SW 1271 (cell line): ENCODE results near the gene FOXP1.

ENCODE experiments used
- DNase-seq, 2 experiments: peaks; one replicate each; lab custom pipeline; 2025; lab: John Stamatoyannopoulos, UW

The FOXP1 gene

DNA sequence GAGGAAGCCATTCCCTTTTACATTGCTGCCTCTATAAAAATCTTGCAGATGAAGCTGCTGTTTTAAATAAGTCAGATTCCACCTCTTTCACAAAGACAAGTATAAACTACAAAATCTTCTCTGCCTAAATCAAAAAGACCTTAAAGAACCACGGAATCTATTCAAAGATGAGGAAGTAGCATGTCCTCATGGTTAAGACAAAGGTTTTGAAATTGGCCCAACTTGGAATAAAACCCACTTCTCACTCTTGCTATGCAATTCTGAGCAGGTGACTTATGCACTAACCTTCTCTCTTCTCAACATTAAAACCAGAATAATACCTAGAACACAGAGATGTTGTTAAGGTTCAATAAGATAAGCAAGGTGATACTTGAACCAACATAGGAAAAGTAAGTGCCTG lies 97.6 kb downstream of the FOXP1 start:
- no peak for DNase-seq

DNA sequence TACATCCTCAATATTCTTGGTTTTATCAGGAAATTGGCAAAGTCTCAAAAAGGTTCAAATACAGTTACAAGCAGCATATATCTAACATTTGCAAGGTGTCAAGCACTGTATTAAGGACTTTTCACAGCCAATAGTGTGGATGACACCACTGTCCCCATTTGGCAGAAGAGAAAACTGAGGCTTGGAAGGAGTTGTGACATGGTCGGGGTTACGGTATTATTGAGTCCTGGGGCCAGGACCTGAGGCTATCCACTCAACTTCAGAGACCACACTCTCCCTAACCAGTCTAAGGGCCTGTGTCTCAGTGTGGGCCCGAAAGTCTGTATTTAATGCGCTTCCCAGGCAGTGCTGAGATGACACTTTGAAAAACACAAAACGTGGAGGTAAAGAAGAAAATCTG lies 99.1 kb downstream of the FOXP1 start:
- no peak for DNase-seq

DNA sequence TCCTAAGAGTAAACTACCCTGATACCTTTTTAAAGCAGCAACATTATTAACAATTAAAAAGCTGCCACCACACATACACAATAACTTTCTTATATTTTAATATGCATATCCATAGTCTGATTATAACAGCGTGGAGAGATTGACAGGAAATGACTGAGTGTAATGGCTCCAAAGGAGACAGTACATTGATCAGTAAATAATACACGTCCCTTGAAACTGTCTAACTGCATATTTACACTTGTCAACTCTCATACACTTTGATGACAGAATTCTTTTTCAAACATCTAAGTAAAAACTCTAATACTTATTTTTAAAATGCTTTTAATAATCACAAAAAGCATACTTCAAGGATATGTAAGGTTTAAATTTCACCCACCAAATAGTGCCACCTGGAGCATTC lies 99.5 kb downstream of the FOXP1 start:
- DNase-seq = no peak

DNA sequence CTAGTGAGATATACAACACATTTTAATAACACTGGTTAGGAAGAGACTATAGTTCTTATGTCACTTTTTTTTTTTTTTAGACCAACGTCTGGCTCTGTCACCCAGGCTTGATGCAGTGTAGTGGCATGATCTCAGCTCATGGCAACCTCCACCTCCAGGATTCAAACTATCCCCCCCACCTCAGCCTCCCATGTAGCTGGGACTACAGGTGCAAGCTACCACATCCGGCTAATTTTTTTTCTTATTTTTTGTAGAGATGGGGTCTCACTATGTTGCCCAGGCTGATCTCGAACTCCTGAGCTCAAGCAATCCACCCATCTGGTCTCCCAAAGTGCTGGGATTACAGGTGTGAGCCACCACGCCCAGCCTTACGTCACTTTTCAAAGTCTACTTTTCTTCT lies 100.8 kb downstream of the FOXP1 start:
- DNase-seq = no peak

DNA sequence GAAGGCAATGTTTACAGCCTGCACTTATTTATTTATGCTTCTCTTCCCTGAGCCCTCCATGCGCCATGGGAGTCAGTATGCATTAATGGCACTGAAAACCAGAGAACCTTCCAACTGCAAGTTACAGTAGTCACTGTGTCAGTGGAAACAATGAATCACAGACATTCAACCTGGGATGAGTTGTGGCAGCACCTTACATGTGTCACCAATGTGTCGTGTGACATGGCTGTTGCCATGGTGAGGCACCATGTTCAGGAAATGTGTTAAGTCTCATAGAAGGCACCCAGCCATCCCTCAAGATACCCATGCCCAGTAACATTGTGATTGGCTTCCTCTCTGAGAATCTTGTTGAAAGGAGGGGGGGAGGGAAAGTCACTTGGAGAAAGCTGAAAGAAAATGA lies 105.0 kb downstream of the FOXP1 start:
- DNase-seq = no peak

DNA sequence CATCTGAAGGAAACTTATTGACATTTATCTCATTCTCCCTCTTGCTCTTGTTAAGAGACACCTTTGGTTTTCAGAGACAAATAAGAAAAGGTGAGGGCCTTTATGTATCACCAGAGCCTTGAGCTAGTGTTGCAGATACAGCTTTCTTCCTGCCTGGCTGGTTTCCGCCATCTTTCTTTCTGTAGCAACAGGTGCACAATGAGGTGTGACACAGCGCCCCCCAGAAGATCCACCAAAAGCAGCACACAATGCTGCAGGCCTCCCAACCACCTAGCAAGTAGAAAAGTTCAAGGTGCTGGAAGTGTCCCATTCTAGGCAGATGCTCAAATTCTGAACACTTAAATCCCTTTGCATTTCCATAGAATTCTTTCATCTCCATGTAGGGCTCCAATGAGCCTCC lies 106.6 kb downstream of the FOXP1 start:
- DNase-seq = no peak

DNA sequence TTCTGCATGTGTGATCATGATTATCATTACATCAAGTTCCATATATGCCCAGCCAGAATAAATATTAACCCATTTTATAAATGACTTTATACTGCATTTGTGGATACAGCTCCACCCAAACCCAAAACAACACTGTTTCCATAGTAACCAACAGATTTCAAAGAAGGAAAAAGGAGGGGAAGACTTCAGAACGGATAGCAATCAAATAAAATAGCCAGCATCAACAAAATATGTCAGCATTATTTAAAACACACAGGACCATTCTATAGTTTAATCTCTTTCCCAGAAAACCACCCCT lies 114.4 kb downstream of the FOXP1 start:
- DNase-seq = no peak

DNA sequence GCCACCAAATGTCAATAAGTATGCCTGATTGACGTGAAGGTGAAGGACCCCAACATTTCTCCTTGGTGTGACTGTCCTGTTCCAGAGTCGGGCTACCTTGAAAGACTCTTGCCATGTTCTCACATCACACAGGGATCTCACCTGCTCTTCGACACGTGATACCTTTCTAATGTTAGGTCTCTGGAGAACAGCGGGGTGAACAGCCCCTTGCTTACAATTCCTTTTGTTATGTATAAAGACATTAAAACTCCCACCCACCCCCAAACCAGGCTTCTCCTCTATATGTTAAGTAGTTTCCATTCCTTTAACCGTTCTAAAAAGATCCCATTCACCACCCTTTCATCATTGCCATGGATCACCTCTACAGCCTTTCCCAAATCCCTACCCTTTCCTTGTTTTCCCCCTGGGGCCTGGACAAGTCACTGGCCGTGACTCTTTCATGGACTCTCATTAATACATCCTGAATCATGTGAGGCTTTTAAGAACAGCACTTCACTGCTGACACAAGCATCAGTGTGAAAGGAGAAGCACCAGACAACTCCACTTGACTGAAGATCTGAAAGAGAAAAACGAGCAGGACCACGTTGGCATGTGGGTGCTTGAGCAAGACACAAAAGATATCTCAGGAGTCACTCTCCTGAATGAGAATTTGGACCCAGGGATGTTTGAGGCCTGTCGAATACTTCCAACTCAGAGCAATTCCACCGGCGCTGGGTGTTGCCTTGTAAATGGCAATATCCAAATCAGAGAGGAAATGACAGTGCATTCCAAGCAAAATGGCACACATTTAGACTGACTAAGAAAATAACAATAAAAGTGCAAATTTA lies 115.0 kb downstream of the FOXP1 start:
- no peak for DNase-seq

DNA sequence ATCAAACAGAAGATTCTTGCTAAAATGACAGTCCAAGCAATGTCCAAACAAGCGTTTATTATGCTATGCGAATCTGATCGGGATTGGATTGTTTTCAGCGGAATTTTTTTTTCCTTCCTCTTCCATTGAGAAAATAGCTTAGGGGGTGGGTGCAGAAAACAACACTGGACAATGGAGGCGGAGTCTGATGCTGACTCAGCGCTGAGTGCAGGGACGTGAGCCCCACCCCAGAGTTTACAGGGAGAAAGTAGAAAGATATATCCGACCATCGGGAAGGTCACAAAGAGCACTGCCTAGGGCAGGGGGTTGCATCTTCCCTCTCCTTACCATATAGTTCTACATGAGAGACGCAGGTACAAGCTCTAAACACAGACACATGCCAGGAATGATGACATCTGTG lies 117.0 kb downstream of the FOXP1 start:
- no peak for DNase-seq

DNA sequence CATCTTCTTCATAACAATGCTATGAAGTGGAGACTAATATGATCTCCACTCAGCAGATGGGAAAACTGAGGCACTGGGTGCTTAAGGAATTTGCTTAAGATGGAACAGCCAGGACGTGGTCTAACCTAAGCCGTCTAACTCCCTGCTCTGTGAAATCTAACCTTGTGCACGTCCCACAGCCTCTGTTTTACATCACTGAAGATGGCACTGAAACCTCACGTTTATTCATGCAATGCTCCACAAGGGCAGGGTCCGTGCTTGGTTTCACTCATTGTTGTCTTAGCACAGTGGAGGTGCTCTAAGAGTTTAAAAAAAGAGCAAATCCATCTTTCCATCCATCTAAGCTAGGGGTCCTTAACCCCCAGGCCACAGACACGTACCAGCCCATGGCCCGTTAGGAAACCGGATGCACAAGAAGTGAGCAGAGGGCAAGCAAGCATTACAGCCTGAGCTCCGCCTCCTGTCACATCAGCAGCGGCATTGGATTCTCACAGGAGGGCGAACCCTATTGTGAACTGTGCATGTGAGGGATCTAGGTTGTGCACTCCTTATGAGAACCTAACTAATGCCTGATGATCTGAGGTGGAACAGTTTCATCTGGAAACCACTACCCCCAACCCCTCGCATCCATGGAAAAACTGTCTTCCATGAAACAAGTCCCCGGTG lies 118.0 kb downstream of the FOXP1 start:
- DNase-seq = no peak

DNA sequence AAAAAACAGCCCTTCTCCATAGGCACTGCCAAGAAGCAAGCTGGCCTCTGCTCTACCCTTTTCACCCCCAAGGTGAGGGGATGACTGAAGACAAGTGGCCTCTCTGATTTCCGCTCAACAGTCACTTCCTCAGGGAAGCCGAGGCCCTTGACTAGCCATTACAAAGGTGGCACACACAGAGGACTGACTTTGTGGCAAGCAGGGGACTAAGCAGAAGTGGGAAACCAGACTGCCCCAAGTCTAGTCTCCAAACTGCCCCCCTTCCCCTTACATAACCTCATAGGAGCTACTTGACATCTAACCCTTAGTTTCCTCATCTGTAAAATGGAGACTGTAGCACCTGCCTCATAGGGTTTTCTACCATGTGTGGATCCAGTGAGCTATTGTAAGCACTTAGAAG lies 118.9 kb downstream of the FOXP1 start:
- no peak for DNase-seq

DNA sequence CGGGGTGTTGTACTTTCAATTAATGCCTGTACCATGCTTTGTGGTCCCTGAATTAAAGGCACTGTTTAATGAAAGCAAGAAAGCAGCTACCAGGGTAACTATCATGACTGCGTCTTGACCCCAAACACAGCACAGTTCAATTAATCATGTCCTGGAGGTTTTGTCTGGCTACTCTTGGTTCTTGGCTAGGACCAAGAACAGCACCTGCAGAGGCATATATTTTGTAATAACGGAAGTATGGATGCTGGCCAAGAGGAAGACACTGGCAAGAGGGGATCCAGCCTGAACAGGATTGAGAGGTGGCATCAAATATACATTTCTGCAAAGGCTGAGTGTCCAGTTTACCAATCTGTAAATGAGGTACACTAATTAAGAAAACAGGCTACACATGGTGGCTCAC lies 119.9 kb downstream of the FOXP1 start:
- DNase-seq = no peak

DNA sequence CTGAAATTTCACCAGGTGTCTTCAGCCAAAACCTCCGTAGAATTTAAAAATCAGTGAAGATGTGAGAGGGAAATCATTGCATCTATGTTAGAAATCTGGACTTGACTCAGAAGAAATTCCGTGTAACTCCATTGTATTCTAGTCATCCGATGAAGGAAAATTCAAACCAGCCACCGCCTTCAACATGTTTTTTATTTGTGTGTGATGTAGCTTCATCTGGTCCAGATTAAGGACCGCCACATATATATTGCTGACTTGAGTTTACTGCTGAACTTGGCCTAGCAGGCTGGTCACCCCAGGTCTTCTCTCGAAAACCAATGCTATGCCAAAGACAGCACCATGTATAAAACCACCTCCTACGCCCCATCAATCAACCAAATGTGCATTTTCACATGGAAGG lies 120.9 kb downstream of the FOXP1 start:
- DNase-seq = no peak

DNA sequence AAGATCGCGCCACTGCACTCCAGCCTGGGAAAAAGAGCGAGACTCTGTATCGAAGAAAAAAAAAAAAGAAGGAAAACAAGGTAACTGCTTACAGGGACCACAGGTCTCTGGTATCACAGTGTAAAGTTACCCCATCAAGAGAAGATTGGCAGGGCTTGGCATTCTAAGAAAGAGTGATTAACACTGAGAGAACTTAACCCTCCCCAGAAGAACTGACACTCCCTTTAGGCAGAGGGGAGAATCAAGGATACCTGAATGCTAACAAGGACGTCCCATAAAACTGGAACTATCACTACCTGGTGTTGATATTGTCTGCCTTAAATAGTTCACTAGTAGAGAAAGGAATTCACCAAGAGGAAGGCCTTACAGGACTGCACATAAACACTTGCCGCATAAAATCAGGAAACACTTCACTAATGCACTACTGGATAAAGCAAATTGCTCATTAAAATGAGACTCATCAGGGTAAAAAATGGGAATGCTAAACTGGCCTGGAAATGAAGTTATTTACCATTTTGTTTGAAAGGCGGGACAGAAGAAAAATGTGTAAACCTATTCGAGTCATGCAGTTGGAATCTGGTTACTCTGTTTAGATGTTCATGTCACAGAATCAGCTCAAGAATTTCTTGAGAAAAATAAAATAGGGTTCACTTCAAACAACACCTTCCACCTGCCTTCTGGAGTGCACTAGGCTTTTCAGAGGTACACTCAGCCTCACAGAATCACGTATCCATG lies 121.6 kb downstream of the FOXP1 start:
- no peak for DNase-seq

DNA sequence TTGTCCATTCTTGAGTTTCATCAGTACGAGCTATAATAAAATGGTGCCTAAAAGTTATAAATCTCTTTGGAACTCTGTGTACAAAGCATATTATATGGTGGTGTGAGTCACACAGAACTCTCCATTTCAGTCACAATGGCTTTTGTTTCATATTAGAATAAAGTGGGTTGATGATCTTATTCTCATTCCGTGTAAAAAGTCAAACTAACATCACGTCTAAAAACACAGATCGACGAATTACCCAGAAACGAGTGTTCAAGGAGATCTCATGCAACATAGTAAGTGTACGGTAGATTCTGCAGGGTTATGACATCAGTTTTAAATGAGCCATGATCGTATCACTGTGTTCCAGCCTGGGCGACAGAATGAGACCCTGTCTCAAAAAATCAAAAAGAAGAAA lies 122.4 kb downstream of the FOXP1 start:
- no peak for DNase-seq

DNA sequence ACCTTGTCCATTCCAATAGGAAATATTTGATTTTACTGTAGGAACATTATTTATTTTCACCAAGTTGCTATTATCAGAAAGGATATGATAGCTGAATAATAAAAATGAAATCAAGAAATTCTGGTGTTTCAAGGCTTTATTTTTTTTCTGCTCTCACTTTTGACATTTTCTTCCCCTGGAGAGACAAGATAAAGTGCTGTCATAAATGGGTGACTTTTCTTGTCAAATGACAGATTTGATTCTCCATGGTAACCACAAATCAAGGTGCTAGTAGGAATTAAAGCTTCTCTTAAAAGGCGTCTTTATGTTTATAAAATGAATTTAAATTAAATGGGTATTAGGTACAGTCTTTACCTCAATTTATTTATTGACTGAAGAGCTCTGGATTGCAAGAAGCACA lies 124.6 kb downstream of the FOXP1 start:
- no peak for DNase-seq

DNA sequence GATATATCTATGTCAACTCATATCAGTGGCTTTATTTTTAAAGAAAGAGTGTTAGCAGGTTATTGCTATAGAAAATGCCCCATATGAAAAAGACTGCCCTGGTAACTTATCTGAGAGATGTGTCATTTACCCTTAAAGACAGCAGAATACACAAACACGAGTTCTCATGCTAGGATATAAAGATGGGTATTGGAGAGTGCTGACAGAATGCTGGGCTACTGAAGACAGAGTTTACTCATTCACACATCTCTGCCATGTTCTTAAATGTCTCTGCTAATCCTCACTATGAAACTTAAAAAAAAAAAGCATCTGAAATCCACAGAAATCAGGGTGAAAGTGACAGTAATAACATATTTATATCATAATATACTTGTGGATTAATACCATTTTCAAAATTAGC lies 126.7 kb downstream of the FOXP1 start:
- DNase-seq = no peak

DNA sequence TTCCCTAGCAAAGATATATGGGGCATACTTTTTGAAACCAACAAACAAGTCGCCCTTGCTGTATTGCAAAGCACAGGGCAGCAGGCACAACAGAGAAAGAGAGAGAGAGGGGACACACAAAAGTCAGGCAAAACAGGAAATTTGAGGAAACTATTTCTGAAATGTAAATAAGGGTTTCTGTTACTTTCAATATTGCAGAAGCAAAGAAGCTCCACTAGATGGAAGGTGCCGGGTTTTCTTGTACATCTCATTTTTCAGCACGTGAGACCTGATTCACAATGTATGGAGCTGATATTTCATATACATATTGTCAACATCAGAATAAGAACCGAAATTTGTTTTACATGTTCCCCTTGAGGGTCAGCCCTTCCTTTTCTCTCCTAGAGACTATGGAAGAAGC lies 127.4 kb downstream of the FOXP1 start:
- no peak for DNase-seq

DNA sequence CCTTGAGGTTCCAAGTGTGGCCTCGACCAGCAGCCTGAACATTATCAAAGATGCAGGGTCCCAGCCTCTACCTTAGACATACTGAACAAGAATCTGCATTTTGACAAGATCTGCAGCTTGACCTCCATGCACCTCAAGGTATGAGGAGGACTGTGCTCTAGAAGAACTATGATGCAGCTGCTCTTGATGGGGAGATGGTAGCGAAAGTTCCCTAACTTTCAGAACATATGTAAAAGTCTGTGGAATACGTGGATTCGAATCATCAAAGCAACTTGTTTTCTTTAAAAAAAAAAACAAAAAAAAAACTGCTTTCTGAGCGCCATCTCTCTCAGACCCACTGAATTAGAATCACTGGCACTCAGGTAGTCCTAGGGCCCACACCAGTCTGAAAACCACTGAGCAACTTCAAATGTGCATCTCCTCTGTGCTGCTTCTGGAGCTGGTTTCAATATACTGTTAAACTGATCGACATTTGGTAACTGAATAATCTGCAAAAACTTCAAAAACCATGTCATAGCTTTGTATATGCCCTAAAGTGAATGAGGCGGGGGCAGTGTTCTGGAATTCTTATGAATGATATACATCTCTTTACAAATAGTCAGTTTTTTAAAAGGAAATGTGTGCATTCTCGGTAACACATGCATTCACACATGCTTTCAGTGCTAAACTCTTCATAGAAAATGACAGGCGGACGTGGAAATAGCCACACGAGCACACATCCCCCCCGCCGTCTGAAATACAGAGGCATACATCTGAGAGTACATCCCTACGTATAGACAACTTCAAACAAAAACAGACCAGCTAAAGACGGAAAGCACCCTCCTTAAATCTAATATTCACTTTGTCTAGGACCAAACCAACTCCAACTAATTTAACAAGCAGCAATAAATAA lies 128.8 kb downstream of the FOXP1 start:
- DNase-seq = no peak

DNA sequence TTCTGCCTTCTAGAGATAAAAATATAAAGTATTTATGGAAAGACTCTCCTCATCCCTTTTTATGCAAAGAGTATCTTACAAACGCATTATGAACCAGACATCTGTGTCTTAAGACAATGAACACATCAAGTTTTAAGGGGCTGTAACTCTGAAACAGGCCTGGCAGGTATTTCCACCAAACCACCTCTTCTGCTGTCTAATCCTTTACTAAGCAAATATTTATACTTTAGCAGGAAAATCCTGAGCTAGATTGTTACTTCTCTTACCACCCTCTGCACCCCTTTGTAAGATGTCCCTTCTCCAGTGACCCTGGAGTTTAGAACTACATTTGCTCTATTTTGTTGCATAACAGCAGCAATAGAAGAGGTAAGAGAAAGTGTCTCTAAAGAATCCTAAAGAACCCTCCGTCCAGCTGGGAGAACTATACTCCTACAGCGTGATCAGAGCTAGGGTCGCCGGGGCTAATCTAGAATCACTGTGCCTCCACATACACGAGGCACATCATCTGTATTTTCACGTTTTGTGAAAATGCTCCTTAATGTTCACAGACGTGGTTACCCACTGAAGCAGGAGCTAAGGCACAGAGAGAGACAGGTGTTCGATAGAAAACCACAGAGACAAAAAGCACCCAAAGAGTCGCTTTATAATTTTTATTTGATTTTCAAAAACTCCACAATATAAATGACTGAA lies 129.6 kb downstream of the FOXP1 start:
- no peak for DNase-seq

DNA sequence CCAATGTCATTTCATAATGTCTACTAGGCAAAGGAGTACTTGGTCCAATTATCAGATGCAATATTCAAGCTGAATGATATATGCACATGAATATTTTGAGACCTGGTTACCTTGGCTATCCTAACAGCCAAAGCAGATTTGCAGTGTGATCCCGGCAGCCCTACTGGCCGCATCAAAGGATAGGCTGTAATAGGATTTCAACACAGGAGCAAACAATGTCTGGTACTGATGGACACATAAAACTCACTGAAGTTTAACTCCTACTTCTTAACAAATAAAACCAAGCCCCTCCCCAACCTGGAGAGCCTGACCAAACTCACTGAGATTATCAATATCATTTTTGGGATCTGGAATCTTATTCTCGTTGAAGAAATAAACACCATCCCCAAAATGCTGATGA lies 130.2 kb downstream of the FOXP1 start:
- DNase-seq = no peak

DNA sequence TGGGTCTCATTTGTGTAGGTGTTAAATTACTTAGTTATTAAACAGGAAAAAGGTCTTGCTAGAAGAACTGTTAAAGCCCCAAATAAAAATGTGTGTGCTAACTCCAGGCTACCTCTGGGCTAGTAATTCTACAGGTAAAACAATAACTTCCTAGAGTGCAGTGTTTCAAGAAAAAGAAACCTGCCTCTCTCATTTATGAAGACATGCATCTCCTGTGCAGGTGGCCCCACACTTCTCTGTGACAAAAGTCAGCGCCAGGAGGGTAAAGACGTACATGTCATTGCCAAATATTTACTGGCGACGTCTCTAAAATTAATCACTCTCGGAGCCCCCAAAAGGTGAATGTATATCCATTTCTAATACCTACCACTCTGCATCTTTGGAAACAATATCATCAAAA lies 131.7 kb downstream of the FOXP1 start:
- no peak for DNase-seq
